Kidney (tissue), 14 donors: Measurements from ENCODE around the gene GRIP2. TPM values are rescaled to one million over a fixed set of nuclear protein-coding genes. Genes with fewer than 3 reads are reported as not detected.

Experiments
- DNase-seq, 5 donors: peaks; one replicate each; pipeline ENCODE4 v3.0.0-alpha.2; 2013 to 2020
- FAIRE-seq: peaks from 2 replicates; lab custom pipeline; 2012; peaks lifted over from hg19 to GRCh38; lab: Jason Lieb, UNC
- H3K27ac ChIP-seq, 2 donors: one replicate each; pipeline ENCODE4 v1.7.0; 2013; ENCODE audit warnings: low read depth in 2 of 2, low read length in 2 of 2, inconsistent platforms in 1 of 2
- H3K27me3 ChIP-seq: one replicate; pipeline ENCODE4 v1.7.1; 2013; ENCODE audit warnings: low read length, inconsistent platforms; ENCODE audit not compliant: control insufficient read depth, insufficient read depth
- H3K36me3 ChIP-seq, 3 donors: one replicate each; pipeline versions ENCODE4 v1.7.0 to v1.7.1; 2013; ENCODE audit warnings: low read length in 3 of 3, control low read depth in 1 of 3, inconsistent platforms in 1 of 3; ENCODE audit not compliant: insufficient read depth in 3 of 3, control insufficient read depth in 2 of 3
- H3K4me1 ChIP-seq, 3 donors: one replicate each; pipeline versions ENCODE4 v1.7.0 to v1.7.1; 2013; ENCODE audit warnings: low read length in 3 of 3, inconsistent platforms in 1 of 3, low read depth in 1 of 3; ENCODE audit not compliant: control insufficient read depth in 2 of 3, insufficient read depth in 2 of 3
- H3K4me3 ChIP-seq, 3 donors: one replicate each; pipeline versions ENCODE4 v1.7.0 to v1.8.1; 2013; ENCODE audit warnings: low read length in 3 of 3, control low read depth in 1 of 3, inconsistent platforms in 1 of 3
- H3K9ac ChIP-seq, 3 donors: one replicate each; pipeline versions ENCODE4 v1.7.0 to v1.7.1; 2013; ENCODE audit warnings: low read length in 3 of 3, control low read depth in 1 of 3, inconsistent platforms in 1 of 3
- H3K9me3 ChIP-seq, 3 donors: one replicate each; pipeline versions ENCODE4 v1.7.0 to v1.7.1; 2013; ENCODE audit warnings: low read length in 3 of 3, control low read depth in 1 of 3, inconsistent platforms in 1 of 3; ENCODE audit not compliant: control insufficient read depth in 2 of 3, insufficient read depth in 1 of 3
- intact Hi-C: fragments of 100-400 bp; cut with DNase I; formaldehyde crosslinking; loops from one replicate; pipeline ENCODE4 v1.11.1; 2022
- polyA plus RNA-seq: library from polyadenylated mRNA; stranded (reverse); fragments of 350-450 nt; fragmentation: Illumina TruSeq; extraction: RNeasy Lipid Tissue Mini Kit (QIAGEN cat#74804); gene quantifications from one replicate; pipeline ENCODE4 v1.2.3, GENCODE V29; 2014; ENCODE audit warnings: low read depth, low replicate concordance; ENCODE audit not compliant: insufficient read depth
- total RNA-seq: library from RNA; stranded (reverse); fragmentation: NEBNext Ultra II Directional; extraction: Animal tissue kit (Norgen Biotek cat#: 25700); gene quantifications from one replicate; pipeline ENCODE4 v1.2.1, GENCODE V29; 2021
- TF ChIP-seq, protein P1 (sequence below): IDR thresholded peaks from 3 replicates; pipeline ENCODE4 v1.5.1; 2012; ENCODE audit warnings: mild to moderate bottlenecking, moderate library complexity, borderline replicate concordance; ENCODE audit not compliant: insufficient read depth; ENCODE audit errors: extremely low read depth
- donor health status: control.
- donor health status: control.
- donor health status: control.
- donor health status: control.
- donor health status: control.
- donor health status: DM: yes; HTN: yes; CAD: no.
- donor health status: Normal renal cell carcinoma (clear cell type).

Gene GRIP2
- total and polyA plus RNA-seq, 2 donors from 2014 or later, result 3.0 to 3.2 TPM

DNA sequence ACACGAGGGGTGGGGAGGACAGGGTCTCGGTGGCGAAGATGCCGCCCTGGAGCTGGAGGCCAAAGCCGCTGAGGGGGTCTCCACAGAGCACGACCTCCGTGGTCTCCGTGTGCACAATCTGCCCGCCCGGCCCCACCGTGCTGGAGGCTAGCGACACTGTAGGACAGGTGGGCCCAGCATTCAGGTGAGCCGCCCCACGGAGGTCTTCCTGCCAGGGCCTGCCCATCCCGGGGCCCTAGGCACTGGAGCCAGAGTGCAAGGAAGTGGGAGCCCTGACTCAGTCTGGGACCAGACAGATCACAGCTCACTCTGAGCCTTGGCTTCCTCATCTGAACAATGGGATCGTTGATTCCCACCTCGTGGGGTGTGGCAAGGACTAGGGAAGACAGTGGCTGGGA is 25.8 kb downstream of the GRIP2 start:
- Histone ChIP-seq H3K4me1 (no peaks in the 10 kb centered on the region), H3K9ac (no peak overlapping the region), H3K27me3 (no peaks in the 10 kb centered on the region), H3K27ac (no peak overlapping the region), H3K36me3 (no peaks in the 10 kb centered on the region), H3K9me3 (no peaks in the 10 kb centered on the region), H3K4me3 (no peak overlapping the region)
- FAIRE-seq (no peak), DNase-seq (peak in 1 of 5 donors; percentile 22)
- intact Hi-C loops, result loop anchor here (10.0 kb wide), 1 partner anchor 120 kb away; no protein-coding TSS in a partner anchor
- TF ChIP-seq, protein P1, sequence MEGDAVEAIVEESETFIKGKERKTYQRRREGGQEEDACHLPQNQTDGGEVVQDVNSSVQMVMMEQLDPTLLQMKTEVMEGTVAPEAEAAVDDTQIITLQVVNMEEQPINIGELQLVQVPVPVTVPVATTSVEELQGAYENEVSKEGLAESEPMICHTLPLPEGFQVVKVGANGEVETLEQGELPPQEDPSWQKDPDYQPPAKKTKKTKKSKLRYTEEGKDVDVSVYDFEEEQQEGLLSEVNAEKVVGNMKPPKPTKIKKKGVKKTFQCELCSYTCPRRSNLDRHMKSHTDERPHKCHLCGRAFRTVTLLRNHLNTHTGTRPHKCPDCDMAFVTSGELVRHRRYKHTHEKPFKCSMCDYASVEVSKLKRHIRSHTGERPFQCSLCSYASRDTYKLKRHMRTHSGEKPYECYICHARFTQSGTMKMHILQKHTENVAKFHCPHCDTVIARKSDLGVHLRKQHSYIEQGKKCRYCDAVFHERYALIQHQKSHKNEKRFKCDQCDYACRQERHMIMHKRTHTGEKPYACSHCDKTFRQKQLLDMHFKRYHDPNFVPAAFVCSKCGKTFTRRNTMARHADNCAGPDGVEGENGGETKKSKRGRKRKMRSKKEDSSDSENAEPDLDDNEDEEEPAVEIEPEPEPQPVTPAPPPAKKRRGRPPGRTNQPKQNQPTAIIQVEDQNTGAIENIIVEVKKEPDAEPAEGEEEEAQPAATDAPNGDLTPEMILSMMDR, result no peak

DNA sequence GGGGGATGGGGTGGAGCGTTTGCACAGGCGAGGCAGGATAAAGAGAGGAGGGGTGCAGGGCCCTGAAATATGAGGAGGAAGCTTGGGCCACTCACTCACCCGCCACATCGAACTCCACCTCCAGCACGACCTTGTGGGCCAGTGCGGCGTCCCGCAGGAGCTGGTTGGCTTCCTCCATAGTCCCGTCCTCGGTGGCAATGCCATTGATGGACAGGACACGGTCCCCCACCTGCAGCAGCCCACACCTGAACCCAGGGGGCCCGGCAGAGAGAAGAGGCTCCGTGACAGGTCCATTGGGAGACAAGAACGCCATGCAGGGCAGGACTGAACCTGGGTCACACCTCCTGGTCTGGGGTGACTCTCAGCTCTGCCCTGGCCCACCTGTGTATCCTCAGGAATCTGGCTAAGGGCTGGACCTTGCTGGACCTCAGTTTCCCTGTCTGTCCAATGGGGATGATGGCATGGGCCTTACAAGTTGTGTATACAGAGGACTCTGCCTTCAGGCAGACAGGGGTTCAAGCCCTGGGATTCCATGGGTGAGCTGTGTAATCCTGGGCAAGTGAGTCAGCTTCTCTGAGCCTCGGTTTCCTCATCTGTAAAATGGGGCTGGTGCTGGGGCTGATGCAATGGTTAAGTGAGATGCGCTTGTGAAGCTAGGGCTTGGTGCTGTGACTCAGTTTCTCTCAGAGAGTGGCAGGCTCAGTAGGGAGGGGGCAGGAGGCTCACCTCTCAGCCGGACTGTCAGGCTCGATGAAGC is 26.4 kb downstream of the GRIP2 start:
- TF ChIP-seq, protein P1, result no peak
- Histone ChIP-seq H3K27me3 (no peaks in the 10 kb centered on the region), H3K27ac (no peak overlapping the region), H3K9me3 (no peaks in the 10 kb centered on the region), H3K4me3 (no peak overlapping the region), H3K4me1 (no peaks in the 10 kb centered on the region), H3K36me3 (no peaks in the 10 kb centered on the region), H3K9ac (no peak overlapping the region)
- intact Hi-C loops, result loop anchor here (10.0 kb wide), 1 partner anchor 121 kb away; no protein-coding TSS in a partner anchor
- peak in 1 of 5 donors; percentile 28 for DNase-seq
- no peak for FAIRE-seq

DNA sequence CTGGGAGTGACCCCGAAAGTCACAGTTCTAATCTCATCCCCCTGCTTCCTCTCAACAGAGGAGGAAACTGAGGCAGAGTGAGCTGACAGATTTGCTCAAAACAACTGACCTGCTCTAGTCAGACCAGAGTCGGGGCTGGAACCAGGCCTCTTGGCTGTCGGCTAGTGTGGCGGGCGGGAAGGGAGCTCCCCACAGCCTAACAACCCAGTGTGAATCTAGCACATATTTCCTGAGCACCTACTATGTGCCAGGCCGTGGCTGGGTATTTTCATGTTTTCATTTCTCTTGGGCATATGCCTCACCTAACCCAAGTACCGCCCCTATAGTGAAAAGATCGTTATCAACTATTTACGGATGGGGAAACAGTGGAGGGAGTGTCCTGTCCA is 27.2 kb downstream of the GRIP2 start:
- intact Hi-C loops, result loop anchor here (10.0 kb wide), 1 partner anchor 122 kb away; no protein-coding TSS in a partner anchor
- TF ChIP-seq, protein P1, result no peak
- Histone ChIP-seq H3K9me3 (no peaks in the 10 kb centered on the region), H3K36me3 (no peaks in the 10 kb centered on the region), H3K4me1 (no peaks in the 10 kb centered on the region), H3K27me3 (no peaks in the 10 kb centered on the region), H3K4me3 (no peak overlapping the region), H3K27ac (no peak overlapping the region), H3K9ac (no peak overlapping the region)
- FAIRE-seq, result no peak
- DNase-seq, result no peak
